Left lung (tissue), 10 donors: ENCODE data around the gene TMC8. TPM values are rescaled to one million over a fixed set of nuclear protein-coding genes. Genes with fewer than 3 reads are reported as not detected.

Experiments used
- ATAC-seq: fragments of 200-7000 bp; cut with Tn5 transposase; one replicate; pipeline ENCODE4 v1.9.1; 2020; ENCODE audit warnings: moderate library complexity
- DNase-seq, 4 donors: peaks; one replicate each; pipeline ENCODE4 v3.0.0-alpha.2; 2013 to 2020
- H3K27ac ChIP-seq, 2 donors: fragments of 200-600 bp; sonication (generic) in 1 of 2; one replicate each; pipeline versions ENCODE4 v1.5.0 to v1.8.0; 2020 to 2021
- H3K27me3 ChIP-seq, 2 donors: fragments of 200-600 bp; sonication (generic) in 1 of 2; one replicate each; pipeline versions ENCODE4 v1.5.0 to v1.8.0; 2020 to 2021
- H3K36me3 ChIP-seq, 2 donors: fragments of 200-600 bp; sonication (generic) in 1 of 2; one replicate each; pipeline versions ENCODE4 v1.5.0 to v1.8.0; 2020 to 2021
- H3K4me1 ChIP-seq, 2 donors: fragments of 200-600 bp; one replicate each; pipeline ENCODE4 v1.8.0; 2021
- H3K4me3 ChIP-seq, 2 donors: fragments of 200-600 bp; sonication (generic) in 1 of 2; one replicate each; pipeline versions ENCODE4 v1.5.0 to v1.8.0; 2020 to 2021; ENCODE audit warnings: mild to moderate bottlenecking in 1 of 2
- H3K9me3 ChIP-seq, 2 donors: fragments of 200-600 bp; sonication (generic) in 1 of 2; one replicate each; pipeline versions ENCODE4 v1.5.0 to v1.8.0; 2020 to 2021
- intact Hi-C, 2 donors: fragments of 100-400 bp; cut with DNase I; formaldehyde crosslinking; loops; one replicate each; pipeline versions ENCODE4 v1.11.2 to v1.14.2; 2022
- polyA plus RNA-seq, 6 donors: library from polyadenylated mRNA; unstranded; fragments of 120-200 nt; gene quantifications; one replicate each; pipeline ENCODE4 v1.2.1, GENCODE V29; 2013; ENCODE audit not compliant: insufficient read length in 6 of 6
- total RNA-seq, 2 donors: library from RNA; stranded (reverse); fragmentation: NEBNext Ultra II Directional; extraction: Animal tissue kit (Norgen Biotek cat#: 25700); gene quantifications; one replicate each; pipeline ENCODE4 v1.2.1, GENCODE V29; 2021
- TF ChIP-seq, protein P1 (sequence below), 2 donors: fragments of 200-600 bp; sonication (generic) in 1 of 2; IDR thresholded peaks; one replicate each; pipeline versions ENCODE4 v1.5.0 to v1.8.0; 2021; ENCODE audit warnings: antibody characterized with exemption in 2 of 2
- donor health status: DM: no; HTN: yes; CAD: no.
- donor health status: DM: no; HTN: no; CAD: no.

Gene TMC8
- total and polyA plus RNA-seq, 8 donors: 4.1 to 37.3 (median 5.9) TPM

DNA sequence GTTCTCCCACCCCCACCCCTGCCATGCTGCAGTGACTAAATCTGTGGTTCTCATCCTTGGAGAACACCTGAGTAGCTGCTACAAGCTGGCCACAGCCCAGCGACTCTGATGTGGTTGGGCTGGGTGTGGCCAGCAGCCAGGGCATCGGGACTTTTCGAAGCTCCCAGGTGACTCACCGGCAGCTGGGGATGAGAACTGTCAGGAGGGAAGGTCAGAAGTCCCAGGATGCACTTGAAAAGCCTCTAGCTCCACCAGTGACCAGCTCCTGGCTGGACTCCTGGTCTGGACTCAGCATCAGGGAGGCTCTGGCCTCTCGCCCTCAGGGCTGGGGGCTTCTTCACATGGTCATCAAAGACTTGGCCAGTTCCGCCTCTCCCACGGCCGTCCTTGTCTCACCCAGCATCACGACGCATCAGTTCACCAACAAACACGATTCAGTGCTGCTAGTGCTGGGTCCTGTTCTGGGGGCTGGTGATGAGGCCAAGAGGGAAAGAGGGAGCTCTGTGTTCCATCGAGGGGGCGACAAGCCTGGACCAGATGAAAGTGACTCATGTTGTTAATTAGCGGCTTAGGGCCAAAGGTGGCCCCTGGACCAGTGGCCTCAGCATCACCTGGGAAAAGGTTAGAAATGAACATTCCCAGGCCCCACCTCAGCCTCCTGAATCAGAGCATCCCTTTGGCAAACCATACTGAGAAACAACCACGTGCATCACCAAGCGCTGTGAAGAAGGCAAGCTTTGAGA is 11.7 kb downstream of the TMC8 start:
- Histone ChIP-seq H3K4me1 (peaks cover 33 to 91% of the 10 kb centered on the region in 2 donors), H3K36me3 (peaks cover 0 to 8% of the 10 kb centered on the region in 2 donors), H3K27ac (peak overlapping the region in 1 of 2 donors; percentile 75), H3K4me3 (no peak overlapping the region), H3K9me3 (no peaks in the 10 kb centered on the region), H3K27me3 (no peaks in the 10 kb centered on the region)
- DNase-seq: peak in 2 of 4 donors; percentile 81 to 89
- intact Hi-C loops: no loop called here
- peak; percentile 20 for ATAC-seq
- TF ChIP-seq, protein P1, sequence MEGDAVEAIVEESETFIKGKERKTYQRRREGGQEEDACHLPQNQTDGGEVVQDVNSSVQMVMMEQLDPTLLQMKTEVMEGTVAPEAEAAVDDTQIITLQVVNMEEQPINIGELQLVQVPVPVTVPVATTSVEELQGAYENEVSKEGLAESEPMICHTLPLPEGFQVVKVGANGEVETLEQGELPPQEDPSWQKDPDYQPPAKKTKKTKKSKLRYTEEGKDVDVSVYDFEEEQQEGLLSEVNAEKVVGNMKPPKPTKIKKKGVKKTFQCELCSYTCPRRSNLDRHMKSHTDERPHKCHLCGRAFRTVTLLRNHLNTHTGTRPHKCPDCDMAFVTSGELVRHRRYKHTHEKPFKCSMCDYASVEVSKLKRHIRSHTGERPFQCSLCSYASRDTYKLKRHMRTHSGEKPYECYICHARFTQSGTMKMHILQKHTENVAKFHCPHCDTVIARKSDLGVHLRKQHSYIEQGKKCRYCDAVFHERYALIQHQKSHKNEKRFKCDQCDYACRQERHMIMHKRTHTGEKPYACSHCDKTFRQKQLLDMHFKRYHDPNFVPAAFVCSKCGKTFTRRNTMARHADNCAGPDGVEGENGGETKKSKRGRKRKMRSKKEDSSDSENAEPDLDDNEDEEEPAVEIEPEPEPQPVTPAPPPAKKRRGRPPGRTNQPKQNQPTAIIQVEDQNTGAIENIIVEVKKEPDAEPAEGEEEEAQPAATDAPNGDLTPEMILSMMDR (IDR thresholded peaks at IDR 0.05): no peak

DNA sequence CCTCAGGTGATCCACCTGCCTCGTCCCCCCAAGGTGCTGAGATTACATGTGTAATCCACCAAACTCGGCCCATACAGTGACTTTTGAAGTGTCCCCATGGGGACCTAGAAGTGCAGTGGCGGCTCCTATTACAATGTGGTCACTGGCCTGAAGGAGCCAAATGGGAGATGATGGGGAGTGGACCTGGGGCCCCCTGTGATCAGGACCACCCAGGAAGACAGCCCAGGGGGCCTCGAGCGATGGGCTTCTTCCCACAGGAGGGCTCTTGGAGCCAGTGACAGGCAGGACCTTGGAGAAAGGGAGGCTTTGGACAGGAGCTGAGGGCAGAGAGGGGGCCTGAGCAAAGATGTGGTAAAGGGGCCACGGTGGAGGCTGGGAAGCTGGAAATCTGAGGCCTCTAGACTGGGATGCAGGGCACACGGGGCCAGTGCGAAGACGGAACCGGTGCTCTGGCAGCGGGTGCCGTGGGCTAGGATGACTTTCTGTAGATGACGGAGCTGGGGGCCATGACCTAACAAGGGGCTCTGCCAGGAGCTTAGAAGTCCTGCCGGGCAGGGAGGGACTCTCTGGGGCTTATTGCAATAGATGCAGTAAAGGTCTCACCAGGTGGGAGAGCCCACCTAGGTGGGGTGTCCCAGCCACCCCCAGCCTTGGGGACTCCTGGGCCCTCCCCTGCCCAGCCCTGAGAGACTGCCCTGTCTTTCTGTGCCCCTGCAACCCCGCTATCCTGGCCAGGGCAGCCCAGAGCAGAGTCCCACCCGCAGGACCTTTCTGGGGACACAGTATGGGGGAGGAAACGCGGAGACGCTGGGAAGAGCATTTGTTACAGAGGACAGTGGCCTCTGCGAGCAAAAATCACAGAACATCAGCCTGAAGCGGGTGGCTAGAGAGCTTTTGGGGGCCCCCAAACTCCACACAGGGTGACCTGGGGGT is 12.9 kb downstream of the TMC8 start:
- TF ChIP-seq, protein P1 (IDR thresholded peaks at IDR 0.05): no peak
- DNase-seq (no peak), ATAC-seq (no peak)
- H3K9me3 ChIP-seq: no peaks in the 10 kb centered on the region
- H3K27ac ChIP-seq: peak overlapping the region; percentile 71 to 79
- intact Hi-C loops: no loop called here
- no peaks in the 10 kb centered on the region for H3K27me3 ChIP-seq
- peaks cover 33 to 91% of the 10 kb centered on the region in 2 donors for H3K4me1 ChIP-seq
- peaks cover 0 to 8% of the 10 kb centered on the region in 2 donors for H3K36me3 ChIP-seq
- no peak overlapping the region for H3K4me3 ChIP-seq

DNA sequence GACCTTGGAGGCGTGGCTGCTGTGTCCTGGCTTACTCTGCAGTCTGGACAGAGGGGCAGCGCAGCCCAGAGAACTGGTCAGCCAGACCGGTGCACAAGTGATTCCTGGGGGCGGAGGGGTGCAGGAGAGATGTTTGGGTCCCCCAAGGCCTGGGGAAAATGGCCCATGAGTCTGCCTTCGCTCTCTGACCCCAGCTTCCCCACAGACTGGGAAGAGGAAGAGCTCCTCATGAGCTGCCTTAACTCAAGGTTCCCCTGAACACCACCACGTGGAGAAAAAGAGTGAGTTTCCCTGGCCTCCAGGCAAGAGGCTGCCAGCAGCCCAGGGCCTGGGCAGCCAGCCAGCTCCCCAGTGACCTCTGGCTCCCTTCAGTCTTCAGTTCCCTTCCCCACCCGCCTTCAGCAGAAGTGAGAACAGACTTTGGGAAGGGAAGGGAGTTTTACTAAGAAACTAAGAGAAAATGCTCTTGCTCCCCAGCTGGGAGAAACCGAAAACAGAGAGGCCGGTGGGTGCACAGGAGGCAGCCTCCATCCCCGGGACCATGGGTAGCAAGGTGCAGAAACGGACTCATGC is 13.7 kb downstream of the TMC8 start:
- Histone ChIP-seq H3K9me3 (no peaks in the 10 kb centered on the region), H3K27ac (peak overlapping the region; percentile 71 to 79), H3K4me1 (peaks cover 33 to 88% of the 10 kb centered on the region in 2 donors), H3K36me3 (peaks cover 0 to 8% of the 10 kb centered on the region in 2 donors), H3K4me3 (no peak overlapping the region), H3K27me3 (no peaks in the 10 kb centered on the region)
- intact Hi-C loops: no loop called here
- ATAC-seq (peak; percentile 32), DNase-seq (peak; percentile 83 to 95 (median 90))
- TF ChIP-seq, protein P1 (IDR thresholded peaks at IDR 0.05): no peak

DNA sequence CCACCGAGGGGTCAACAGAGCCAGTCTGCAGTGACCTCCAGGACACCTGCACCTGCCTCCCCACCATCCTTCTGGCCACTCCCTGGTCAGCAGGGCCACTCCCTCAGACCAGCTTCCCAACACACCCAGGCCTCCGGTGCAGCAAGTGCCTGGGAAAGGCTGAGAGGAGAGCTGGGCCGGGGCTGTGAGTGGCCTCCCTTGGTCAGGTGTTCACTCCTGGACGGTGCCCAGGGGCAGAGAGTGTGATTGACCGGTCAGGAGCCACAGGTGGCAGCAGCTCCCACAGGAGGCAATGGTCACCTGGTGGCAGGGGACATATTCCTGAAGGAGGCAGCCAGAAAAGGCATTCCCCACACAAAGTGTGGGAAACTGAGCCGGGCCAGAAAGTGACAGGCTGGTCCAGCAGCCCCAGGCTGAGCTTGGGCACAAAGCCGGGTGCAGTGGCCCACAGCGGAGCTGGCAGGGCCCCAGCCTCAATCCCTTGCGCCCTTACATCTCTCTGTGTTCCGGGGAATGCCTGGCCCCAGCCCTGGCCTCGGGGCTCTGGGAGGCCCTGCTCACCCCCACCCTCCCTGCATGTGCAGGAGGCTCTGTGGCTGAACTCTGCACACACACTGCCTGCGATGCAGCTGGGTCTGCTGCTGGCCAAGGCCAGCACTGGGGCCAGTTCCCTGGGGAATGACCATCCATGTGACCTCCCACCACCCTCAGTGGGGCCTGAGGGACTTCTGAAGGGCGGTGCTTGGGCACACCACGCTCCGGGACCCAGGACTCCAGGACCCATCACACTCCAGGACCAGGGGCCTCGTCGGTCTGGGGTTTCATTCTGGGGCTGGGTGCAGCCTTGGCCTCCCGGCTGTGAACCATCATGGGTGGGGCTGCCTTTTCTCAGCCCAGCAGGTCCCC is 14.4 kb downstream of the TMC8 start:
- intact Hi-C loops: no loop called here
- Histone ChIP-seq H3K27ac (peak overlapping the region; percentile 71 to 79), H3K4me1 (peaks cover 33 to 83% of the 10 kb centered on the region in 2 donors), H3K27me3 (no peaks in the 10 kb centered on the region), H3K9me3 (no peaks in the 10 kb centered on the region), H3K4me3 (no peak overlapping the region), H3K36me3 (peaks cover 0 to 8% of the 10 kb centered on the region in 2 donors)
- peak; percentile 61 for ATAC-seq
- TF ChIP-seq, protein P1 (IDR thresholded peaks at IDR 0.05): no peak
- DNase-seq: peak in 2 of 4 donors; percentile 88 to 91
